GM12892 (cell line): ENCODE measurements around the gene CTTN.

ENCODE experiments used
- POLR2A ChIP-seq: IDR thresholded peaks from 2 replicates; pipeline ENCODE4 v1.6.1; 2011; ENCODE audit warnings: low read depth, low read length, control low read depth
- POLR2AphosphoS5 ChIP-seq: IDR thresholded peaks from 2 replicates; pipeline ENCODE4 v1.6.1; 2011; ENCODE audit warnings: low read depth, low read length, control low read depth
- TAF1 ChIP-seq: IDR thresholded peaks from 2 replicates; pipeline ENCODE4 v1.6.1; 2011; ENCODE audit warnings: low read depth, mild to moderate bottlenecking, control low read depth, low read length, borderline replicate concordance

- TF ChIP-seq POLR2A, result no peak
- TF ChIP-seq POLR2AphosphoS5, result no peak
- no peak for TF ChIP-seq TAF1
Observed at GRCh38 chr11:70414341-70415100, 16.2 kb downstream of the CTTN start.
